ENCODE results near the gene MCRIP1. TPM values are rescaled to one million over a fixed set of nuclear protein-coding genes. Genes with fewer than 3 reads are reported as not detected.

Gene MCRIP1
- total and polyA plus RNA-seq, 2 of the 13 experiments (the other 11 are each of a cell fraction or from before 2014, with no cell fraction given): 79.7 to 84.9 TPM

GRCh38 chr17:81867170-81867990 is 34.3 kb upstream of the MCRIP1 start (continued):
- TF ChIP-seq DZIP1 (CRISPR knock-in tag; IDR thresholded peaks at IDR 0.05): no peak
- peak; percentile 77; the same call in 1 of the 2 replicates for TF ChIP-seq SIN3A (IDR thresholded peaks at IDR 0.05; ENCODE audit: borderline replicate concordance, low read depth, low read length)
- TF ChIP-seq SAFB2 (CRISPR knock-in tag; IDR thresholded peaks at IDR 0.05; ENCODE audit: borderline replicate concordance, low read depth): no peak; the same call in none of the 2 replicates
- TF ChIP-seq MAF1 (CRISPR knock-in tag; IDR thresholded peaks at IDR 0.05; ENCODE audit: borderline replicate concordance): no peak
- TF ChIP-seq SP4 (CRISPR knock-in tag; IDR thresholded peaks at IDR 0.05): peak; percentile 22; the same call in 1 of the 2 replicates
- peak; percentile 13; the same call in 1 of the 2 replicates for TF ChIP-seq IRF2 (CRISPR knock-in tag; IDR thresholded peaks at IDR 0.05)
- TF ChIP-seq ZNF644 (CRISPR knock-in tag; IDR thresholded peaks at IDR 0.05; ENCODE audit: low read depth): no peak
- peak; percentile 99 for TF ChIP-seq AGO2 (optimal IDR thresholded peaks at IDR 0.05; ENCODE audit: low read depth, low read length)
- peak; percentile 25; the same call in 1 of the 2 replicates for TF ChIP-seq ZNF362 (CRISPR knock-in tag; IDR thresholded peaks at IDR 0.05; ENCODE audit: borderline replicate concordance)
- TF ChIP-seq MXD3 (CRISPR knock-in tag; IDR thresholded peaks at IDR 0.05): 0 out of 2 replicates have a peak, but pooled peaks have one; percentile 14
- TF ChIP-seq ELK4 (CRISPR knock-in tag; IDR thresholded peaks at IDR 0.05; ENCODE audit: borderline replicate concordance): no peak; the same call in 1 of the 2 replicates
- no peak for TF ChIP-seq TCF7L2 (IDR thresholded peaks at IDR 0.05; ENCODE audit: low read depth, low read length)
- TF ChIP-seq ZNF672 (CRISPR knock-in tag; IDR thresholded peaks at IDR 0.05): 0 out of 2 replicates have a peak, but pooled peaks have one; percentile 34
- peak; percentile 86; the same call in 1 of the 2 replicates for TF ChIP-seq STAT6 (CRISPR knock-in tag; IDR thresholded peaks at IDR 0.05; ENCODE audit: borderline replicate concordance)
- peak; percentile 44 for TF ChIP-seq HNRNPH1 (optimal IDR thresholded peaks at IDR 0.05; ENCODE audit: low read depth, low read length)
- TF ChIP-seq POLR2G (IDR thresholded peaks at IDR 0.05; ENCODE audit: low read depth, low read length): peak; percentile 85
- TF ChIP-seq ZNF691 (CRISPR knock-in tag; IDR thresholded peaks at IDR 0.05; ENCODE audit: borderline replicate concordance, low read depth): no peak; the same call in 1 of the 2 replicates
- TF ChIP-seq RFXAP (CRISPR knock-in tag; IDR thresholded peaks at IDR 0.05; ENCODE audit: borderline replicate concordance): peak; percentile 21; the same call in 1 of the 2 replicates
